Measurements from ENCODE around the gene PRPF18. TPM values are rescaled to one million over a fixed set of nuclear protein-coding genes. Genes with fewer than 3 reads are reported as not detected.

PRPF18 gene
- total RNA-seq, 1 experiment from 2014 or later: 21.9 TPM

DNA sequence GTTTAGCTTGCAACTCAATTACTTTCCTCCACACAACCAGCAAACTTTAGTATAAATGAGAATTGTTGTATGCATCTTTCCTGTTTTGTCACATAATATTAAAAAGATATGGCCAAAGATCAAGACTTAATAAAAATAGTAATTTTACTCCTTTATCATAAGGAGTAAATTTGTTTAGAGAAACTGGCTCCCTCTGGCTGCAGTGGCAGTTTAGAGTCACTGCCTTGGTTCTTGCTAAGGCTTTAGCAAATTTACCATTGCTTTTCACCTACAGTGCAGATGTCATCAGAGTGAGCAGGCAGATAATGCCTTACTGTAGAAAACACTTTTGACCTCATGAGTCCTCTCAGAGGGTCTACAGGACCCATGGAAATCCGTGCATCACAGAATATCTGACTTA, 2.6 kb downstream of the PRPF18 start:
- no TSS peak for BruUV-seq (replicated peaks)
- Histone ChIP-seq H3K27ac (ENCODE audit: low read depth, low read length, poor library complexity, severe bottlenecking) (no peak overlapping the region), H3K27me3 (replicated peaks; ENCODE audit: insufficient read depth, low read depth, low read length, poor library complexity) (peaks cover under 1% of the 10 kb centered on the region), H3K4me1 (ENCODE audit: insufficient read depth, low read length, poor library complexity, severe bottlenecking) (no peaks in the 10 kb centered on the region), H3K36me3 (ENCODE audit: insufficient read depth, low read length, poor library complexity, severe bottlenecking) (no peaks in the 10 kb centered on the region), H3K4me3 (ENCODE audit: low read depth, low read length, poor library complexity, severe bottlenecking) (no peak overlapping the region), H3K9me3 (ENCODE audit: low read depth, low read length, poor library complexity, severe bottlenecking) (no peaks in the 10 kb centered on the region)
- ChIA-PET POLR2A (ENCODE audit: low non-redundant PET) (no interaction called here), CTCF (no interaction called here)
- TF ChIP-seq EZH2 (IDR thresholded peaks at IDR 0.05; ENCODE audit: borderline replicate concordance, low read depth, low read length, poor library complexity, severe bottlenecking): no peak
- TF ChIP-seq, protein P1, sequence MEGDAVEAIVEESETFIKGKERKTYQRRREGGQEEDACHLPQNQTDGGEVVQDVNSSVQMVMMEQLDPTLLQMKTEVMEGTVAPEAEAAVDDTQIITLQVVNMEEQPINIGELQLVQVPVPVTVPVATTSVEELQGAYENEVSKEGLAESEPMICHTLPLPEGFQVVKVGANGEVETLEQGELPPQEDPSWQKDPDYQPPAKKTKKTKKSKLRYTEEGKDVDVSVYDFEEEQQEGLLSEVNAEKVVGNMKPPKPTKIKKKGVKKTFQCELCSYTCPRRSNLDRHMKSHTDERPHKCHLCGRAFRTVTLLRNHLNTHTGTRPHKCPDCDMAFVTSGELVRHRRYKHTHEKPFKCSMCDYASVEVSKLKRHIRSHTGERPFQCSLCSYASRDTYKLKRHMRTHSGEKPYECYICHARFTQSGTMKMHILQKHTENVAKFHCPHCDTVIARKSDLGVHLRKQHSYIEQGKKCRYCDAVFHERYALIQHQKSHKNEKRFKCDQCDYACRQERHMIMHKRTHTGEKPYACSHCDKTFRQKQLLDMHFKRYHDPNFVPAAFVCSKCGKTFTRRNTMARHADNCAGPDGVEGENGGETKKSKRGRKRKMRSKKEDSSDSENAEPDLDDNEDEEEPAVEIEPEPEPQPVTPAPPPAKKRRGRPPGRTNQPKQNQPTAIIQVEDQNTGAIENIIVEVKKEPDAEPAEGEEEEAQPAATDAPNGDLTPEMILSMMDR (conservative IDR thresholded peaks at IDR 0.05; ENCODE audit: low read depth, low read length): no peak
- no peak for DNase-seq (ENCODE audit: low spot score)
- intact Hi-C loops (cut with micrococcal nuclease; ENCODE audit: unreplicated experiment): no loop called here

DNA sequence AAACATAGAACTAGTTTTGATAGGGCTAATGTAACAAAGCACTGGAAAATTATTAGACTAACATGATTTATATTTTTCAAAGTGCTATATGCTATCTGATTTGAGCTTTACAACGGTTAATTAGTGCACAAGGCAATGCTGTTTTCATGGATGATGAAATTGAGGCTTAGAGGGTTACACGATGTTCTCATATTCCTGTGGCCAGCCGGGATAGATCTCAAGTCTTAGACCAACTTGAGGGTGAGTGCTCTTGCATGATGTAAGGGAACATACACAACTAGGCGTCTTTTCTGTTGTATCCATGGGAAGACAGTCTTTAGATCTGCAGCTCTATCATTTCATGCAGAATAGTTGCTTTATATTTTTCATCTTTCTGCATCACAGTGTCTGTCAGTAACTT, 4.1 kb downstream of the PRPF18 start:
- CTCF ChIA-PET: no interaction called here

DNA sequence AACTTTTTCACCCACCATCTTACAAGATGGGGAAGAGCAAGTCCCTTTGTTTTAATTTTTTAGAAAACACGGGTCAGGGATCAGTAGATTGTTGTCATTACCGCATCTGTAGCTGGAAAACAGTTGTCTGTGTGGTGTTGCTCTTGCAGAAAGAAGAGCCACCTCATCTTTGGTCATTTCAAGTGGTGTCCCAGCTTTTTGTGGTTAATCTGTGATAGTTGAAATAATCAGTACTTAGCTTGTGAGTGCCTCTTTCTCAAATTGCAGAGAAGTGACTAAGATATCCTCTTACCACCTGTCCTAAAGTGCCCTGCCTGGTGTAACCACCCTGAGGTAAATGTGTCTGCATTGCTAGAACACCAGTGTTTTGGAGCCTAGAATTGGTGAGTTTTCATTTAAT, 5.5 kb downstream of the PRPF18 start:
- BruUV-seq (replicated peaks): no TSS peak
- H3K27me3 ChIP-seq (replicated peaks; ENCODE audit: insufficient read depth, low read depth, low read length, poor library complexity): no peaks in the 10 kb centered on the region
- H3K4me3 ChIP-seq (ENCODE audit: low read depth, low read length, poor library complexity, severe bottlenecking): no peak overlapping the region
- no peak overlapping the region for H3K27ac ChIP-seq (ENCODE audit: low read depth, low read length, poor library complexity, severe bottlenecking)
- no peak for DNase-seq (ENCODE audit: low spot score)
- ChIA-PET POLR2A (ENCODE audit: low non-redundant PET) (no interaction called here), CTCF (no interaction called here)
- H3K9me3 ChIP-seq (ENCODE audit: low read depth, low read length, poor library complexity, severe bottlenecking): no peaks in the 10 kb centered on the region
- no peaks in the 10 kb centered on the region for H3K4me1 ChIP-seq (ENCODE audit: insufficient read depth, low read length, poor library complexity, severe bottlenecking)
- TF ChIP-seq, protein P1 (conservative IDR thresholded peaks at IDR 0.05; ENCODE audit: low read depth, low read length): no peak
- TF ChIP-seq EZH2 (IDR thresholded peaks at IDR 0.05; ENCODE audit: borderline replicate concordance, low read depth, low read length, poor library complexity, severe bottlenecking): no peak
- intact Hi-C loops (cut with micrococcal nuclease; ENCODE audit: unreplicated experiment): no loop called here
- H3K36me3 ChIP-seq (ENCODE audit: insufficient read depth, low read length, poor library complexity, severe bottlenecking): no peaks in the 10 kb centered on the region

More for the DNA sequence above, 4.1 kb downstream of the PRPF18 start:
- H3K27ac ChIP-seq (ENCODE audit: low read depth, low read length, poor library complexity, severe bottlenecking): no peak overlapping the region
- DNase-seq (ENCODE audit: low spot score): no peak
- H3K9me3 ChIP-seq (ENCODE audit: low read depth, low read length, poor library complexity, severe bottlenecking): no peaks in the 10 kb centered on the region
- no peak for TF ChIP-seq EZH2 (IDR thresholded peaks at IDR 0.05; ENCODE audit: borderline replicate concordance, low read depth, low read length, poor library complexity, severe bottlenecking)
- TF ChIP-seq, protein P1 (conservative IDR thresholded peaks at IDR 0.05; ENCODE audit: low read depth, low read length): no peak
- H3K36me3 ChIP-seq (ENCODE audit: insufficient read depth, low read length, poor library complexity, severe bottlenecking): no peaks in the 10 kb centered on the region
- no TSS peak for BruUV-seq (replicated peaks)
- POLR2A ChIA-PET (ENCODE audit: low non-redundant PET): no interaction called here
- H3K4me1 ChIP-seq (ENCODE audit: insufficient read depth, low read length, poor library complexity, severe bottlenecking): no peaks in the 10 kb centered on the region
- H3K27me3 ChIP-seq (replicated peaks; ENCODE audit: insufficient read depth, low read depth, low read length, poor library complexity): no peaks in the 10 kb centered on the region
- H3K4me3 ChIP-seq (ENCODE audit: low read depth, low read length, poor library complexity, severe bottlenecking): no peak overlapping the region
- intact Hi-C loops (cut with micrococcal nuclease; ENCODE audit: unreplicated experiment): no loop called here
